H9 (cell line): ENCODE results near the gene RNF181. TPM values are rescaled to one million over a fixed set of nuclear protein-coding genes. Genes with fewer than 3 reads are reported as not detected.
A peak's percentile ranks its signal among the peaks of the same experiment; 100 is the strongest.

ENCODE experiments used
- DNase-seq: peaks from one replicate; pipeline ENCODE4 v3.0.0-alpha.2; 2017
- H2AFZ ChIP-seq: one replicate; pipeline ENCODE4 v1.6.1; 2013; ENCODE audit warnings: mild to moderate bottlenecking, low read length, control low read depth, moderate library complexity
- H2AK5ac ChIP-seq: 2 replicates; pipeline ENCODE4 v1.6.1; 2013; ENCODE audit warnings: low read length, control low read depth, mixed read lengths; ENCODE audit not compliant: insufficient read length
- H2BK120ac ChIP-seq: one replicate; pipeline ENCODE4 v1.6.1; 2013; ENCODE audit warnings: low read depth, mild to moderate bottlenecking, low read length, control low read depth, inconsistent platforms; ENCODE audit not compliant: poor library complexity, severe bottlenecking
- H2BK12ac ChIP-seq: 2 replicates; pipeline ENCODE4 v1.6.1; 2013; ENCODE audit warnings: low read length, control low read depth, mixed read lengths, low read depth; ENCODE audit not compliant: insufficient read length
- H2BK15ac ChIP-seq: 2 replicates; pipeline ENCODE4 v1.6.1; 2013; ENCODE audit warnings: low read depth, low read length, control low read depth
- H2BK20ac ChIP-seq: one replicate; pipeline ENCODE4 v1.6.1; 2013; ENCODE audit warnings: low read depth, mild to moderate bottlenecking, low read length, control low read depth, inconsistent platforms; ENCODE audit not compliant: poor library complexity, severe bottlenecking
- H2BK5ac ChIP-seq: 2 replicates; pipeline ENCODE4 v1.6.1; 2013; ENCODE audit warnings: low read length, control low read depth, mixed read lengths; ENCODE audit not compliant: insufficient read length
- H3K14ac ChIP-seq: 2 replicates; pipeline ENCODE4 v1.6.1; 2013; ENCODE audit warnings: low read length, control low read depth; ENCODE audit not compliant: insufficient read depth
- H3K18ac ChIP-seq: 2 replicates; pipeline ENCODE4 v1.6.1; 2013; ENCODE audit warnings: low read depth, mild to moderate bottlenecking, mixed read lengths, low read length, control low read depth; ENCODE audit not compliant: insufficient read length
- H3K23ac ChIP-seq: 2 replicates; pipeline ENCODE4 v1.6.1; 2013; ENCODE audit warnings: low read length, control low read depth, mixed read lengths, low read depth; ENCODE audit not compliant: insufficient read length
- H3K23me2 ChIP-seq: 2 replicates; pipeline ENCODE4 v1.6.1; 2013; ENCODE audit warnings: low read depth, mild to moderate bottlenecking, mixed read lengths, low read length, control low read depth; ENCODE audit not compliant: insufficient read length, poor library complexity, severe bottlenecking
- H3K27ac ChIP-seq: 2 replicates; pipeline ENCODE4 v1.5.1; 2013; ENCODE audit warnings: low read length, control low read depth, mixed read lengths, low read depth; ENCODE audit not compliant: insufficient read length
- H3K27me3 ChIP-seq: 2 replicates; pipeline ENCODE4 v1.6.1; 2013; ENCODE audit warnings: low read length, control low read depth, inconsistent platforms; ENCODE audit not compliant: insufficient read depth
- H3K4ac ChIP-seq: 2 replicates; pipeline ENCODE4 v1.6.1; 2013; ENCODE audit warnings: low read depth, mild to moderate bottlenecking, control low read depth, inconsistent platforms, low read length, moderate library complexity
- H3K4me1 ChIP-seq: 2 replicates; pipeline ENCODE4 v1.6.1; 2013; ENCODE audit warnings: low read length, control low read depth, inconsistent platforms; ENCODE audit not compliant: insufficient read depth
- H3K4me2 ChIP-seq: 2 replicates; pipeline ENCODE4 v1.6.1; 2013; ENCODE audit warnings: low read length, control low read depth, mixed read lengths; ENCODE audit not compliant: insufficient read length, insufficient read depth
- H3K56ac ChIP-seq: 2 replicates; pipeline ENCODE4 v1.6.1; 2013; ENCODE audit warnings: low read depth, mild to moderate bottlenecking, mixed read lengths, low read length, control low read depth; ENCODE audit not compliant: insufficient read length
- H3K79me1 ChIP-seq: 2 replicates; pipeline ENCODE4 v1.6.1; 2013; ENCODE audit warnings: low read depth, mild to moderate bottlenecking, moderate library complexity, low read length, control low read depth, inconsistent platforms; ENCODE audit not compliant: insufficient read depth, poor library complexity, severe bottlenecking
- H3K79me2 ChIP-seq: 2 replicates; pipeline ENCODE4 v1.6.1; 2013; ENCODE audit warnings: low read length, control low read depth, inconsistent platforms; ENCODE audit not compliant: insufficient read depth
- H3K9ac ChIP-seq: 2 replicates; pipeline ENCODE4 v1.6.1; 2013; ENCODE audit warnings: low read length, control low read depth, mixed read lengths; ENCODE audit not compliant: insufficient read length; ENCODE audit errors: extremely low read depth
- H3K9me3 ChIP-seq: one replicate; pipeline ENCODE4 v1.6.1; 2013; ENCODE audit warnings: low read depth, low read length, inconsistent platforms; ENCODE audit not compliant: control insufficient read depth
- H3T11ph ChIP-seq: one replicate; pipeline ENCODE4 v1.6.1; 2013; ENCODE audit warnings: mild to moderate bottlenecking, low read length, control low read depth, inconsistent platforms
- H4K20me1 ChIP-seq: one replicate; pipeline ENCODE4 v1.6.1; 2013; ENCODE audit not compliant: control insufficient read depth, insufficient read length, insufficient read depth
- H4K5ac ChIP-seq: 2 replicates; pipeline ENCODE4 v1.6.1; 2013; ENCODE audit warnings: low read depth, mild to moderate bottlenecking, mixed read lengths, low read length, control low read depth; ENCODE audit not compliant: insufficient read length
- H4K8ac ChIP-seq: replicated peaks from 2 replicates; pipeline ENCODE4 v1.6.1; 2013; ENCODE audit warnings: low read length, control low read depth, mixed read lengths, low read depth; ENCODE audit not compliant: insufficient read length
- H4K91ac ChIP-seq: 2 replicates; pipeline ENCODE4 v1.6.1; 2013; ENCODE audit warnings: low read depth, mild to moderate bottlenecking, moderate library complexity, mixed read lengths, low read length, control low read depth; ENCODE audit not compliant: insufficient read length
- H3K27ac Mint-ChIP-seq, 3 experiments: 2 replicates in 2 of 3; 3 replicates in 1 of 3; pipeline ENCODE4 v1.8.0; 2020 to 2021; ENCODE audit warnings: mixed read lengths in 3 of 3, mild to moderate bottlenecking in 1 of 3, moderate library complexity in 1 of 3
- H3K27me3 Mint-ChIP-seq: 2 replicates; pipeline ENCODE4 v1.8.0; 2021; ENCODE audit warnings: low read depth, mild to moderate bottlenecking, moderate library complexity, mixed read lengths
- H3K36me3 Mint-ChIP-seq, 3 experiments: 2 replicates in 2 of 3; 3 replicates in 1 of 3; pipeline ENCODE4 v1.8.0; 2020 to 2021; ENCODE audit warnings: low read depth in 3 of 3, mixed read lengths in 3 of 3; ENCODE audit not compliant: insufficient read depth in 1 of 3
- H3K4me1 Mint-ChIP-seq, 2 experiments: 2 replicates each; pipeline ENCODE4 v1.8.0; 2020; ENCODE audit warnings: mixed read lengths in 2 of 2
- H3K4me3 Mint-ChIP-seq, 2 experiments: 2 replicates in 1 of 2; 3 replicates in 1 of 2; pipeline ENCODE4 v1.8.0; 2020 to 2021; ENCODE audit warnings: mild to moderate bottlenecking in 2 of 2, mixed read lengths in 2 of 2, moderate library complexity in 1 of 2
- H3K9me3 Mint-ChIP-seq, 2 experiments: 2 replicates in 1 of 2; 3 replicates in 1 of 2; pipeline ENCODE4 v1.8.0; 2020; ENCODE audit warnings: mild to moderate bottlenecking in 2 of 2, mixed read lengths in 2 of 2, moderate library complexity in 1 of 2
- CTCF ChIP-seq: fragments of 200-600 bp; sonication (generic); conservative IDR thresholded peaks from 3 replicates; pipeline ENCODE4 v1.8.0; 2021; ENCODE audit warnings: antibody characterized with exemption, mild to moderate bottlenecking
- WGBS: extraction: QIAGEN DNeasy Blood & Tissue Kit; methylation state at CpG from one replicate; pipeline ENCODE4 v1.1.7; 2013; ENCODE audit warnings: missing lambda C conversion rate, low lambda C conversion rate, mixed read lengths; ENCODE audit not compliant: insufficient read length; ENCODE audit errors: extremely low coverage; 5-methylcytosine and 5-hydroxymethylcytosine counted together
- total RNA-seq: library from RNA; stranded (reverse); gene quantifications from 2 replicates; pipeline ENCODE4 v1.2.1, GENCODE V29; 2021

The RNF181 gene
- total RNA-seq, 1 experiment from 2014 or later, result 122 TPM

- H3K27ac ChIP-seq, result peak within 1 kb of the TSS; percentile 43
- H3K56ac ChIP-seq, result no peak within 1 kb of the TSS
- peak; percentile 97 for DNase-seq
- no peaks in the 10 kb centered on the region for H3K9me3 ChIP-seq
- peak within 1 kb of the TSS; percentile 90 for H3K14ac ChIP-seq
- Mint-ChIP-seq H3K36me3 (peaks cover 7 to 10% (median 7%) of the 10 kb centered on the region in 3 experiments), H3K9me3 (no peaks in the 10 kb centered on the region), H3K27ac (peak within 1 kb of the TSS; percentile 99), H3K4me1 (peaks cover 12 to 13% of the 10 kb centered on the region in 2 experiments; a peak in 3 of 4 replicates), H3K27me3 (peaks cover 21% of the 10 kb centered on the region), H3K4me3 (peak within 1 kb of the TSS; percentile 91 to 97)
- no peak within 1 kb of the TSS for H2BK120ac ChIP-seq
- H3K4me1 ChIP-seq, result no peaks in the 10 kb centered on the region
- H3K9ac ChIP-seq, result peak within 1 kb of the TSS; percentile 81
- no peak within 1 kb of the TSS for H4K5ac ChIP-seq
- no peak within 1 kb of the TSS for H2AFZ ChIP-seq
- no peak within 1 kb of the TSS for H2BK12ac ChIP-seq
- no peak within 1 kb of the TSS for H3T11ph ChIP-seq
- H4K91ac ChIP-seq, result no peak within 1 kb of the TSS
- no peaks in the 10 kb centered on the region for H3K27me3 ChIP-seq
- H2AK5ac ChIP-seq, result no peak within 1 kb of the TSS
- no peaks in the 10 kb centered on the region for H3K79me1 ChIP-seq
- H3K23ac ChIP-seq, result no peak within 1 kb of the TSS
- H3K23me2 ChIP-seq, result no peaks in the 10 kb centered on the region
- TF ChIP-seq CTCF, result no peak
- peaks cover 5% of the 10 kb centered on the region; the same call in 1 of the 2 replicates for H3K79me2 ChIP-seq
- no peak within 1 kb of the TSS for H4K8ac ChIP-seq
- H2BK15ac ChIP-seq, result no peak within 1 kb of the TSS
- WGBS, result no CpG with 5 or more reads among the region's 64 CpGs
- no peak within 1 kb of the TSS for H2BK5ac ChIP-seq
- H2BK20ac ChIP-seq, result no peak within 1 kb of the TSS
- no peak within 1 kb of the TSS for H3K4ac ChIP-seq
- peak within 1 kb of the TSS; percentile 71 for H3K18ac ChIP-seq
- H3K4me2 ChIP-seq, result peak within 1 kb of the TSS; percentile 56
- no peaks in the 10 kb centered on the region for H4K20me1 ChIP-seq
These were observed 34.0 kb upstream of the RNF181 start, which contains the start of gene GGCX for GRCh38 chr2:85561280-85562212. TSS of gene GGCX (minus strand) at chr2:85561493. CDS start at chr2:85561428, 65 bp downstream.
